Gastroesophageal sphincter (tissue), 4 donors: ENCODE measurements around the gene COL20A1. TPM values are rescaled to one million over a fixed set of nuclear protein-coding genes. Genes with fewer than 3 reads are reported as not detected.

Source experiments
- ATAC-seq: fragments of 150-250 bp; one replicate; pipeline ENCODE4 v1.9.1; 2016; ENCODE audit warnings: mild to moderate bottlenecking, moderate library complexity
- H3K27ac ChIP-seq, 4 donors: fragments of 200-600 bp; sonication (generic) in 3 of 4; 1 replicate in 3 of 4; 2 replicates in 1 of 4; pipeline ENCODE4 v1.5.1; 2016 to 2019
- H3K27me3 ChIP-seq: fragments of 200-600 bp; sonication (generic); one replicate; pipeline ENCODE4 v1.5.1; 2019
- H3K36me3 ChIP-seq, 2 donors: fragments of 200-600 bp; sonication (generic); one replicate each; pipeline ENCODE4 v1.5.1; 2019; ENCODE audit warnings: control low read depth in 1 of 2
- H3K4me1 ChIP-seq, 3 donors: fragments of 200-600 bp; sonication (generic); 1 replicate in 2 of 3; 2 replicates in 1 of 3; pipeline ENCODE4 v1.5.1; 2016 to 2019; ENCODE audit warnings: control low read depth in 2 of 3
- H3K4me3 ChIP-seq, 2 donors: fragments of 200-600 bp; sonication (generic); one replicate each; pipeline ENCODE4 v1.5.1; 2019; ENCODE audit warnings: mild to moderate bottlenecking in 1 of 2, moderate library complexity in 1 of 2
- H3K9me3 ChIP-seq, 3 donors: fragments of 200-600 bp; sonication (generic); one replicate each; pipeline ENCODE4 v1.5.1; 2017 to 2019; ENCODE audit warnings: control low read depth in 2 of 3
- EP300 ChIP-seq: sonication (generic); formaldehyde crosslinking; IDR thresholded peaks from one replicate; pipeline ENCODE4 v1.6.1; 2017; ENCODE audit warnings: antibody characterized with exemption, mild to moderate bottlenecking
- POLR2A ChIP-seq, 2 donors: fragments of 450-650 bp; IDR thresholded peaks; one replicate each; pipeline ENCODE4 v1.6.1; 2017; ENCODE audit warnings: antibody characterized with exemption in 2 of 2, mild to moderate bottlenecking in 2 of 2, moderate library complexity in 1 of 2
- POLR2AphosphoS5 ChIP-seq: sonication (generic); formaldehyde crosslinking; IDR thresholded peaks from one replicate; pipeline ENCODE4 v1.6.1; 2017; ENCODE audit warnings: antibody characterized with exemption
- WGBS, 2 donors: methylation state at CpG; one replicate each; pipeline ENCODE4 v1.1.5; 2018; ENCODE audit warnings: low coverage in 1 of 2; 5-methylcytosine and 5-hydroxymethylcytosine counted together
- total RNA-seq, 4 donors: library from RNA; depleted of rRNA; stranded (reverse); fragments of >200 nt; gene quantifications; one replicate each; pipeline ENCODE4 v1.1.0, GENCODE V29; 2016
- TF ChIP-seq, protein P1 (sequence below), 4 experiments: fragments of 200-600 bp in 2 of 4; fragments of 450-650 bp in 2 of 4; sonication (generic) in 1 of 4; IDR thresholded peaks; one replicate each; pipeline ENCODE4 v1.5.1; 2017 to 2019; ENCODE audit warnings: antibody characterized with exemption in 4 of 4, mild to moderate bottlenecking in 2 of 4, moderate library complexity in 2 of 4

COL20A1 gene
- total RNA-seq, 4 donors from 2014 or later, result not detected

- H3K36me3 ChIP-seq, result no peaks in the 10 kb centered on the region
- WGBS, 2 donors, result 89 to 96% methylated on average over 3 to 4 of the region's 4 CpGs
- ATAC-seq, result no peak
- H3K27ac ChIP-seq, result no peak overlapping the region
- peaks cover 87% of the 10 kb centered on the region for H3K27me3 ChIP-seq
- H3K9me3 ChIP-seq, result no peaks in the 10 kb centered on the region
- H3K4me3 ChIP-seq, result no peak overlapping the region
- peaks cover 0 to 20% (median 17%) of the 10 kb centered on the region in 3 donors for H3K4me1 ChIP-seq
- TF ChIP-seq POLR2AphosphoS5 (no peak), POLR2A (IDR thresholded peaks at IDR 0.05) (no peak), EP300 (no peak)
- TF ChIP-seq, protein P1, sequence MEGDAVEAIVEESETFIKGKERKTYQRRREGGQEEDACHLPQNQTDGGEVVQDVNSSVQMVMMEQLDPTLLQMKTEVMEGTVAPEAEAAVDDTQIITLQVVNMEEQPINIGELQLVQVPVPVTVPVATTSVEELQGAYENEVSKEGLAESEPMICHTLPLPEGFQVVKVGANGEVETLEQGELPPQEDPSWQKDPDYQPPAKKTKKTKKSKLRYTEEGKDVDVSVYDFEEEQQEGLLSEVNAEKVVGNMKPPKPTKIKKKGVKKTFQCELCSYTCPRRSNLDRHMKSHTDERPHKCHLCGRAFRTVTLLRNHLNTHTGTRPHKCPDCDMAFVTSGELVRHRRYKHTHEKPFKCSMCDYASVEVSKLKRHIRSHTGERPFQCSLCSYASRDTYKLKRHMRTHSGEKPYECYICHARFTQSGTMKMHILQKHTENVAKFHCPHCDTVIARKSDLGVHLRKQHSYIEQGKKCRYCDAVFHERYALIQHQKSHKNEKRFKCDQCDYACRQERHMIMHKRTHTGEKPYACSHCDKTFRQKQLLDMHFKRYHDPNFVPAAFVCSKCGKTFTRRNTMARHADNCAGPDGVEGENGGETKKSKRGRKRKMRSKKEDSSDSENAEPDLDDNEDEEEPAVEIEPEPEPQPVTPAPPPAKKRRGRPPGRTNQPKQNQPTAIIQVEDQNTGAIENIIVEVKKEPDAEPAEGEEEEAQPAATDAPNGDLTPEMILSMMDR (IDR thresholded peaks at IDR 0.05), result no peak
Observed at GRCh38 chr20:63256954-63257353, 36.0 kb upstream of the COL20A1 start.

DNA sequence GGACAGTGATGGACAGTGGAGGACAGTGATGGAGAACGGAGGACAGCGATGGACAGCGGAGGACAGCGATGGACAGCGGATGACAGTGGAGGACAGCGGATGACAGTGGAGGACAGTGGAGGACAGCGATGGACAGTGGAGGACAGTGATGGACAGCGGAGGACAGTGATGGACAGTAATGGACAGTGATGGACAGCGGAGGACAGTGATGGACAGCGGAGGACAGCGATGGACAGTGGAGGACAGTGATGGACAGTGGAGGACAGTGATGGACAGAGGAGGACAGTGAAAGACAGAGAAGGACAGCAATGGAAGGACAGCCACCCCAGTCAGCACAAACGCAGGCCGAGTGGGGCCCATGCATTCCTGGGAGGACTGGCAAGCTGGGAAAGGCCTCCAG, 35.4 kb upstream of the COL20A1 start:
- peaks cover 87% of the 10 kb centered on the region for H3K27me3 ChIP-seq
- H3K36me3 ChIP-seq, result no peaks in the 10 kb centered on the region
- no peak for ATAC-seq
- 79 to 86% methylated on average over 11 of the region's 13 CpGs for WGBS, 2 donors
- TF ChIP-seq, protein P1 (IDR thresholded peaks at IDR 0.05), result no peak
- peaks cover 0 to 20% (median 17%) of the 10 kb centered on the region in 3 donors for H3K4me1 ChIP-seq
- no peak overlapping the region for H3K4me3 ChIP-seq
- H3K9me3 ChIP-seq, result no peaks in the 10 kb centered on the region
- no peak overlapping the region for H3K27ac ChIP-seq

DNA sequence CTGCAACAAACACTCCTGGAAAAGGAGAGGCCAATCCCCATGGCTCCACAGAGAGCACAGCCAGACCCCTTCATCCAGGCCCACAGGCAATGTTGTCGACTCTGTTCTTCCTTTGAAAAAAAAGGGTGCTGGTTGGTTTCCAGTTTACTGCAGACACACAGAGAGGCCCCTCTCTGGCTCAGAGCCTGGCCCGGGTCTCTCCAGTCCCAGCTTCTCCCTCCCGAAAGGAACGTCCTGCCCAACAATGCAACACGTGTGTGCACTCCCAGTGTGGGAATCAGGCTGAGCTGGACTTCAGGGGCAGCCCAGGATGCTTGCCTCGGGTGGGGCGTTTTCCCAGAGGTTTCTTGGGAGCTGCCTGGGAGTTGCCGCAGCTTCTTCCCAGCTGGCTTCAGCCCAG, 34.2 kb upstream of the COL20A1 start:
- H3K36me3 ChIP-seq, result no peaks in the 10 kb centered on the region
- peaks cover 0 to 11% (median 8%) of the 10 kb centered on the region in 3 donors for H3K4me1 ChIP-seq
- H3K27ac ChIP-seq, result no peak overlapping the region
- TF ChIP-seq EP300, result no peak
- TF ChIP-seq POLR2A (IDR thresholded peaks at IDR 0.05), result no peak
- 26% methylated on average over 3 of the region's 8 CpGs; no CpG with 5 or more reads in 1 of the 2 donors for WGBS, 2 donors
- H3K27me3 ChIP-seq, result peaks cover 87% of the 10 kb centered on the region
- H3K9me3 ChIP-seq, result no peaks in the 10 kb centered on the region
- H3K4me3 ChIP-seq, result no peak overlapping the region
- ATAC-seq, result no peak

GRCh38 chr20:63259734-63260460, 33.1 kb upstream of the COL20A1 start:
- H3K27me3 ChIP-seq, result peaks cover 87% of the 10 kb centered on the region
- WGBS, 2 donors, result 70 to 88% methylated on average over 3 to 6 of the region's 25 CpGs
- TF ChIP-seq POLR2AphosphoS5, result no peak
- TF ChIP-seq, protein P1 (IDR thresholded peaks at IDR 0.05), result no peak
- TF ChIP-seq EP300, result no peak
- no peak for TF ChIP-seq POLR2A (IDR thresholded peaks at IDR 0.05)

DNA sequence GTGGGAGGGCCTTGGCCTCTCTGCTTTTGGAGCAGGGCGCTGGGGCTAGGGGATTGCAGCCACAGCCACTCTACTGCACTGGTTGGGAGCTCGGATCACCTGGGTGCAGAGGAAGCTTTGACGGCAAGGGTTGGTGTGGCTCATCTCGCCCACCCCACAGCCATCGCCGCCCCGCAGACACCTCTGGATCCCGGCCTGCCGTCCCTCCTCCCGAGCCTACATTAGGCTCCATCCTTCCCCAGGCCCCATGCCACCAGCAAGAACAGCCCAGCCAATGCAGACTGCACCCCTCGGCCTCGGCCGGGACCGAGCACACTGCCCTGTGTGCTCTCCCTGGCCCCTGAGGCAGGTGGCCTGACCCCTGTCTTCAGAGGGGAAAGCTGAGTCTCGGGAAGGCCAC, 32.5 kb upstream of the COL20A1 start:
- ATAC-seq, result no peak
- 82% methylated on average over 5 of the region's 15 CpGs; no CpG with 5 or more reads in 1 of the 2 donors for WGBS, 2 donors
- TF ChIP-seq, protein P1 (IDR thresholded peaks at IDR 0.05), result no peak
- no peak for TF ChIP-seq EP300
- no peak for TF ChIP-seq POLR2A (IDR thresholded peaks at IDR 0.05)
- TF ChIP-seq POLR2AphosphoS5, result no peak
- Histone ChIP-seq H3K27ac (no peak overlapping the region), H3K4me3 (no peak overlapping the region), H3K9me3 (no peaks in the 10 kb centered on the region), H3K4me1 (no peaks in the 10 kb centered on the region), H3K36me3 (no peaks in the 10 kb centered on the region), H3K27me3 (peaks cover 87% of the 10 kb centered on the region)

More at GRCh38 chr20:63259734-63260460, 33.1 kb upstream of the COL20A1 start:
- H3K9me3 ChIP-seq, result no peaks in the 10 kb centered on the region
- no peaks in the 10 kb centered on the region for H3K4me1 ChIP-seq
- no peaks in the 10 kb centered on the region for H3K36me3 ChIP-seq
- no peak for ATAC-seq
- H3K27ac ChIP-seq, result no peak overlapping the region
- no peak overlapping the region for H3K4me3 ChIP-seq
